K562 (cell line): ENCODE data around the gene NBEAL2. TPM values are rescaled to one million over a fixed set of nuclear protein-coding genes. Genes with fewer than 3 reads are reported as not detected.

Experiments used
- ATAC-seq: fragments of 200-7000 bp; cut with Tn5 transposase; 3 replicates; pipeline ENCODE4 v1.9.1; 2020; ENCODE audit warnings: moderate library complexity
- BruUV-seq: library from RNA; stranded (reverse); fragments of 400-500 nt; replicated peaks from 2 replicates; lab custom pipeline; 2021; lab: Mats Ljungman, UMichigan
- CTCF ChIA-PET: fragments of 300-600 bp; formaldehyde crosslinking; extraction: SDS; loops from one replicate; lab custom pipeline; 2021; ENCODE audit warnings: low intra/inter-chr PET ratio; lab: Yijun Ruan, JAX
- POLR2A ChIA-PET: fragments of 300-600, 350-650 bp; sonication (Branson Sonifier 250); formaldehyde crosslinking; extraction: SDS; loops from one replicate; lab custom pipeline; 2021; ENCODE audit warnings: antibody characterized with exemption, inconsistent platforms; lab: Yijun Ruan, JAX
- DNase-seq, 4 experiments: peaks; one replicate each; pipeline versions ENCODE4 v3.0.0 to v3.0.0-alpha.2; 2011 to 2018; ENCODE audit warnings: low spot score in 3 of 4, mixed read lengths in 3 of 4; ENCODE audit errors: extremely low read depth in 1 of 4
- FAIRE-seq: peaks from 2 replicates; lab custom pipeline; 2011; peaks lifted over from hg19 to GRCh38; lab: Jason Lieb, UNC
- H2AFZ ChIP-seq: 2 replicates; pipeline ENCODE4 v1.6.0; 2011; ENCODE audit warnings: low read depth, low read length, control low read depth, inconsistent platforms
- H3K27ac ChIP-seq: fragments of 200-600 bp; 3 replicates; pipeline ENCODE4 v1.8.0; 2011; ENCODE audit warnings: low read depth, mild to moderate bottlenecking, control low read depth, inconsistent platforms, low read length, moderate library complexity, mixed read lengths; ENCODE audit errors: extremely low read depth
- H3K27me3 ChIP-seq, 2 experiments: fragments of 300-600 bp in 1 of 2; 2 replicates in 1 of 2; 3 replicates in 1 of 2; pipeline versions ENCODE4 v1.6.0 to v1.8.0; 2011; ENCODE audit warnings: inconsistent platforms in 2 of 2, low read length in 2 of 2, mild to moderate bottlenecking in 1 of 2, mixed read lengths in 1 of 2, moderate library complexity in 1 of 2; ENCODE audit not compliant: control insufficient read depth in 2 of 2, insufficient read depth in 2 of 2
- H3K36me3 ChIP-seq: fragments of 300-600 bp; 3 replicates; pipeline ENCODE4 v1.8.0; 2011; ENCODE audit warnings: mild to moderate bottlenecking, low read length, inconsistent platforms; ENCODE audit not compliant: control insufficient read depth, insufficient read depth
- H3K4me1 ChIP-seq, 2 experiments: fragments of 200-600 bp in 1 of 2; replicated peaks in 1 of 2; 2 replicates in 1 of 2; 3 replicates in 1 of 2; pipeline versions ENCODE4 v1.5.1 to v1.8.0; 2011; ENCODE audit warnings: inconsistent platforms in 2 of 2, low read length in 2 of 2, mild to moderate bottlenecking in 1 of 2, mixed read lengths in 1 of 2, moderate library complexity in 1 of 2; ENCODE audit not compliant: control insufficient read depth in 2 of 2, insufficient read depth in 2 of 2
- H3K4me2 ChIP-seq: 2 replicates; pipeline ENCODE4 v1.6.1; 2011; ENCODE audit warnings: low read length, control low read depth, inconsistent platforms, mixed read lengths; ENCODE audit not compliant: insufficient read depth
- H3K4me3 ChIP-seq: fragments of 200-600 bp; sonication (generic), shearing (Covaris generic); 2 replicates; pipeline ENCODE4 v1.5.1; 2016; ENCODE audit warnings: control low read depth, inconsistent platforms
- H3K79me2 ChIP-seq: fragments of 200-600 bp; 3 replicates; pipeline ENCODE4 v1.8.0; 2011; ENCODE audit warnings: low read length, inconsistent platforms; ENCODE audit not compliant: control insufficient read depth, insufficient read depth
- H3K9ac ChIP-seq, 2 experiments: 2 replicates each; pipeline versions ENCODE4 v1.6.0 to v1.6.1; 2011; ENCODE audit warnings: low read depth in 2 of 2, low read length in 2 of 2, control low read depth in 1 of 2, inconsistent platforms in 1 of 2, mild to moderate bottlenecking in 1 of 2, mixed read lengths in 1 of 2; ENCODE audit not compliant: insufficient read depth in 1 of 2
- H3K9me1 ChIP-seq: one replicate; pipeline ENCODE4 v1.6.0; 2011; ENCODE audit warnings: inconsistent platforms, mild to moderate bottlenecking, low read length, moderate library complexity; ENCODE audit not compliant: control insufficient read depth, insufficient read depth
- H3K9me3 ChIP-seq: replicated peaks from 2 replicates; pipeline ENCODE4 v1.5.1; 2011; ENCODE audit warnings: low read depth, low read length, inconsistent platforms; ENCODE audit not compliant: control insufficient read depth, insufficient read depth
- H4K20me1 ChIP-seq: replicated peaks from 2 replicates; pipeline ENCODE4 v1.6.1; 2011; ENCODE audit warnings: low read length, inconsistent platforms, mixed read lengths; ENCODE audit not compliant: control insufficient read depth, insufficient read depth
- ATF4 ChIP-seq: fragments of 450-650 bp; formaldehyde crosslinking; IDR thresholded peaks from 2 replicates; pipeline ENCODE4 v1.4.0; 2022; ENCODE audit warnings: mild to moderate bottlenecking, moderate library complexity
- FOXA3 ChIP-seq, 2 experiments: fragments of 450-650 bp in 1 of 2; sonication (generic) in 1 of 2; formaldehyde crosslinking; IDR thresholded peaks in 1 of 2; conservative IDR thresholded peaks in 1 of 2; 2 replicates each; pipeline versions ENCODE4 v1.4.0 to v1.8.0; 2020 to 2022; ENCODE audit warnings: mild to moderate bottlenecking in 2 of 2, missing genetic modification reagents in 1 of 2
- GATAD2A ChIP-seq: fragments of 450-650 bp; IDR thresholded peaks from 2 replicates; pipeline ENCODE4 v1.6.1; 2017
- KDM2B ChIP-seq: fragments of 250-450 bp; sonication (Bioruptor Pico); IDR thresholded peaks from 2 replicates; pipeline ENCODE4 v1.8.0; 2021; ENCODE audit warnings: mild to moderate bottlenecking, moderate library complexity
- MEIS2 ChIP-seq: fragments of 450-650 bp; IDR thresholded peaks from 2 replicates; pipeline ENCODE4 v1.6.1; 2014; ENCODE audit warnings: mild to moderate bottlenecking; ENCODE audit not compliant: partially characterized antibody
- NR3C1 ChIP-seq: sonication (generic); formaldehyde crosslinking; IDR thresholded peaks from 2 replicates; pipeline ENCODE4 v1.8.1; 2022; ENCODE audit warnings: missing genetic modification reagents
- THAP7 ChIP-seq: fragments of 250-450 bp; sonication (Bioruptor Pico); IDR thresholded peaks from 2 replicates; pipeline ENCODE4 v1.5.0; 2021
- WGBS: fragments of 100-300 bp; shearing (Covaris generic); methylation state at CpG from one replicate; pipeline ENCODE4 v1.1.6; 2016; ENCODE audit warnings: low coverage, mixed read lengths; ENCODE audit not compliant: insufficient coverage; ENCODE audit errors: missing lambda C conversion rate; 5-methylcytosine and 5-hydroxymethylcytosine counted together
- in situ Hi-C: fragments of 300-500 bp; cut with MboI; formaldehyde crosslinking; loops from 4 replicates; pipeline ENCODE4 v1.15.0; 2018; ENCODE audit warnings: inconsistent platforms, mixed read lengths
- intact Hi-C: fragments of 100-400 bp; cut with micrococcal nuclease; formaldehyde crosslinking; loops from 2 replicates; pipeline ENCODE4 v1.14.2; 2022
- polyA plus RNA-seq, 8 experiments: library from polyadenylated mRNA; depleted of rRNA in 4 of 8; stranded (reverse) in 5 of 8; unstranded in 3 of 8; fragments of >200 nt; fragmentation: Nextera tagmentation in 2 of 8; fragmentation: Illumina TruSeq in 1 of 8; extraction: Ambion mirVana in 2 of 8; extraction: Trizol in 1 of 8; gene quantifications; 2 replicates each; pipeline versions ENCODE4 v1.2.1 to v1.2.3, GENCODE V29; 2011 to 2014; ENCODE audit warnings: inconsistent platforms in 1 of 8, missing spikeins in 1 of 8
- total RNA-seq, 7 experiments: library from RNA; depleted of rRNA in 6 of 7; stranded (reverse); fragments of >200 nt in 6 of 7; fragmentation: Illumina TruSeq in 2 of 7; extraction: Trizol in 2 of 7; gene quantifications; 2 replicates each; pipeline versions ENCODE4 v1.2.1 to v1.2.3, GENCODE V29; 2011 to 2021; ENCODE audit warnings: low replicate concordance in 1 of 7

NBEAL2 gene
- total and polyA plus RNA-seq, 9 of the 15 experiments (the other 6 are each of a cell fraction or from before 2014, with no cell fraction given) = 0.06 to 114 (median 29.6) TPM

- Histone ChIP-seq H3K27ac (no peak overlapping the region), H3K4me2 (no peak overlapping the region), H4K20me1 (no peaks in the 10 kb centered on the region), H3K9ac (no peak overlapping the region), H3K4me3 (no peak overlapping the region), H3K27me3 (no peaks in the 10 kb centered on the region), H2AFZ (no peak overlapping the region), H3K9me3 (no peaks in the 10 kb centered on the region), H3K36me3 (peaks cover 82% of the 10 kb centered on the region), H3K79me2 (no peaks in the 10 kb centered on the region), H3K9me1 (no peaks in the 10 kb centered on the region), H3K4me1 (no peaks in the 10 kb centered on the region; a peak in 1 of 5 replicates)
- TSS peak; percentile 24 for BruUV-seq
- CTCF ChIA-PET = no interaction called here
- in situ Hi-C loops = no loop called here
- POLR2A ChIA-PET = interaction anchor here (0.6 to 1.4 kb wide), 4 partner anchors 11 to 17 kb away, joined by 3 to 5 read pairs (median 4); no protein-coding TSS in a partner anchor
- FAIRE-seq (no peak), DNase-seq (no peak), ATAC-seq (no peak)
- intact Hi-C loops = no loop called here
- no peak for TF ChIP-seq ATF4 (CRISPR knock-in tag)
- TF ChIP-seq FOXA3 (CRISPR knock-in tag; conservative IDR thresholded peaks at IDR 0.05 in 1 of 2, IDR thresholded peaks at IDR 0.05 in 1 of 2) = 0 out of 4 replicates have a peak, but pooled peaks of 1 of the 2 experiments have one; percentile 27
- TF ChIP-seq GATAD2A = no peak
- TF ChIP-seq KDM2B = no peak
- no peak for TF ChIP-seq NR3C1
- TF ChIP-seq MEIS2 = peak; percentile 12
- no peak for TF ChIP-seq THAP7 (CRISPR knock-in tag)
- WGBS = 91% methylated on average over 2 of the region's 2 CpGs
These were observed 56.2 kb downstream of the NBEAL2 start for GRCh38 chr3:47035645-47036044.
